H1 (cell line): ENCODE results near the gene PLCL1. TPM values are rescaled to one million over a fixed set of nuclear protein-coding genes. Genes with fewer than 3 reads are reported as not detected.

Experiments
- CTCF ChIA-PET: fragments of 300-600 bp; sonication (Branson Sonifier 250); formaldehyde crosslinking; loops from one replicate; lab custom pipeline; 2021; ENCODE audit not compliant: partially characterized antibody; lab: Charles Lee
- POLR2A ChIA-PET: fragments of 300-600 bp; sonication (Branson Sonifier 250); formaldehyde crosslinking; loops from one replicate; lab custom pipeline; 2021; ENCODE audit warnings: inconsistent platforms; ENCODE audit not compliant: partially characterized antibody; lab: Charles Lee
- DNase-seq, 2 experiments: peaks; one replicate each; pipeline versions ENCODE4 v3.0.0 to v3.0.0-alpha.2; 2010 to 2022; ENCODE audit warnings: low spot score in 2 of 2, low read depth in 1 of 2, mixed read lengths in 1 of 2
- FAIRE-seq: peaks from 2 replicates; lab custom pipeline; 2011; peaks lifted over from hg19 to GRCh38; lab: Jason Lieb, UNC
- H2AFZ ChIP-seq: 2 replicates; pipeline ENCODE4 v1.8.1; 2012; ENCODE audit warnings: low read length, inconsistent platforms
- H2AK5ac ChIP-seq: 2 replicates; pipeline ENCODE4 v1.6.1; 2013; ENCODE audit warnings: low read depth, low read length
- H2BK120ac ChIP-seq: replicated peaks from 2 replicates; pipeline ENCODE3; 2013; ENCODE audit warnings: low read depth, low read length, inconsistent platforms
- H2BK12ac ChIP-seq: 2 replicates; pipeline ENCODE4 v1.6.1; 2013; ENCODE audit warnings: low read depth, low read length
- H2BK15ac ChIP-seq: 2 replicates; pipeline ENCODE4 v1.6.1; 2013; ENCODE audit warnings: low read length
- H2BK20ac ChIP-seq: 2 replicates; pipeline ENCODE4 v1.6.1; 2013; ENCODE audit warnings: low read length
- H2BK5ac ChIP-seq: 2 replicates; pipeline ENCODE4 v1.6.1; 2013; ENCODE audit warnings: low read depth, low read length
- H3K14ac ChIP-seq: 2 replicates; pipeline ENCODE4 v1.6.1; 2013; ENCODE audit warnings: inconsistent platforms; ENCODE audit not compliant: insufficient read length
- H3K18ac ChIP-seq: 2 replicates; pipeline ENCODE4 v1.6.1; 2013; ENCODE audit warnings: low read length; ENCODE audit errors: extremely low read depth
- H3K23ac ChIP-seq: 2 replicates; pipeline ENCODE4 v1.6.1; 2013; ENCODE audit warnings: inconsistent platforms; ENCODE audit not compliant: insufficient read length
- H3K23me2 ChIP-seq: 2 replicates; pipeline ENCODE4 v1.6.1; 2013; ENCODE audit warnings: low read depth, low read length
- H3K27ac ChIP-seq: 2 replicates; pipeline ENCODE4 v1.6.1; 2011; ENCODE audit warnings: low read depth, low read length, inconsistent platforms
- H3K27me3 ChIP-seq, 4 experiments: replicated peaks in 1 of 4; 1 replicate in 1 of 4; 2 replicates in 3 of 4; pipeline versions ENCODE4 v1.6.1 to v1.8.1; 2011 to 2013; ENCODE audit warnings: low read length in 3 of 4, mild to moderate bottlenecking in 3 of 4, inconsistent platforms in 2 of 4, mixed read lengths in 2 of 4, moderate library complexity in 1 of 4; ENCODE audit not compliant: control insufficient read depth in 3 of 4, insufficient read depth in 3 of 4; ENCODE audit errors: extremely low read depth in 1 of 4
- H3K36me3 ChIP-seq, 4 experiments: 2 replicates each; pipeline versions ENCODE4 v1.6.1 to v1.8.1; 2011 to 2013; ENCODE audit warnings: mild to moderate bottlenecking in 4 of 4, low read length in 3 of 4, moderate library complexity in 2 of 4, control low read depth in 1 of 4, inconsistent platforms in 1 of 4; ENCODE audit not compliant: insufficient read depth in 4 of 4, control insufficient read depth in 2 of 4
- H3K4ac ChIP-seq: replicated peaks from 2 replicates; pipeline ENCODE3; 2013; ENCODE audit warnings: low read length, low read depth, mixed read lengths, inconsistent platforms; ENCODE audit not compliant: insufficient read length
- H3K4me1 ChIP-seq, 4 experiments: replicated peaks in 1 of 4; 1 replicate in 1 of 4; 2 replicates in 3 of 4; pipeline versions ENCODE4 v1.6.1 to v1.8.1; 2011 to 2013; ENCODE audit warnings: low read length in 3 of 4, inconsistent platforms in 2 of 4, mixed read lengths in 1 of 4; ENCODE audit not compliant: insufficient read depth in 4 of 4, control insufficient read depth in 3 of 4
- H3K4me2 ChIP-seq, 2 experiments: 2 replicates each; pipeline versions ENCODE4 v1.6.1 to v1.8.1; 2011 to 2013; ENCODE audit warnings: low read depth in 2 of 2, low read length in 2 of 2, control low read depth in 1 of 2, inconsistent platforms in 1 of 2, mild to moderate bottlenecking in 1 of 2; ENCODE audit not compliant: insufficient read depth in 1 of 2
- H3K4me3 ChIP-seq, 4 experiments: fragments of 200-600, 300-600 bp in 1 of 4; sonication (generic), shearing (Covaris generic), sonication (Bioruptor Twin) in 1 of 4; 2 replicates each; pipeline versions ENCODE4 v1.5.1 to v1.8.1; 2011 to 2016; ENCODE audit warnings: low read length in 4 of 4, low read depth in 3 of 4, control low read depth in 2 of 4, inconsistent platforms in 2 of 4, mild to moderate bottlenecking in 2 of 4, mixed read lengths in 1 of 4, moderate library complexity in 1 of 4; ENCODE audit not compliant: insufficient read depth in 2 of 4; ENCODE audit errors: extremely low read depth in 1 of 4
- H3K56ac ChIP-seq: replicated peaks from 2 replicates; pipeline ENCODE3; 2013; ENCODE audit warnings: low read depth, mild to moderate bottlenecking, mixed read lengths, low read length, inconsistent platforms; ENCODE audit not compliant: insufficient read length
- H3K79me1 ChIP-seq: 2 replicates; pipeline ENCODE4 v1.6.1; 2013; ENCODE audit warnings: low read depth, low read length, control low read depth
- H3K79me2 ChIP-seq, 2 experiments: 2 replicates each; pipeline versions ENCODE4 v1.6.1 to v1.8.1; 2012 to 2013; ENCODE audit warnings: low read length in 2 of 2, mild to moderate bottlenecking in 2 of 2, inconsistent platforms in 1 of 2; ENCODE audit not compliant: insufficient read depth in 2 of 2, control insufficient read depth in 1 of 2
- H3K9ac ChIP-seq, 4 experiments: replicated peaks in 1 of 4; 1 replicate in 1 of 4; 2 replicates in 3 of 4; pipeline versions ENCODE4 v1.6.1 to v1.8.1; 2011 to 2013; ENCODE audit warnings: low read depth in 3 of 4, low read length in 3 of 4, control low read depth in 2 of 4, mild to moderate bottlenecking in 2 of 4, moderate library complexity in 2 of 4, inconsistent platforms in 1 of 4; ENCODE audit errors: extremely low read depth in 1 of 4
- H3K9me3 ChIP-seq, 2 experiments: 2 replicates each; pipeline versions ENCODE4 v1.6.1 to v1.8.1; 2012 to 2013; ENCODE audit warnings: mild to moderate bottlenecking in 2 of 2, moderate library complexity in 2 of 2, control low read depth in 1 of 2, inconsistent platforms in 1 of 2, low read depth in 1 of 2, low read length in 1 of 2, mixed read lengths in 1 of 2; ENCODE audit not compliant: insufficient read depth in 2 of 2
- H4K20me1 ChIP-seq, 2 experiments: replicated peaks in 1 of 2; 2 replicates each; pipeline versions ENCODE3 to v1.8.1; 2011 to 2013; ENCODE audit warnings: inconsistent platforms in 2 of 2, low read length in 2 of 2, mild to moderate bottlenecking in 1 of 2; ENCODE audit not compliant: insufficient read depth in 2 of 2, control insufficient read depth in 1 of 2
- H4K5ac ChIP-seq: 2 replicates; pipeline ENCODE4 v1.6.1; 2013; ENCODE audit warnings: low read length, low read depth, mixed read lengths, inconsistent platforms; ENCODE audit not compliant: insufficient read length
- H4K8ac ChIP-seq: 2 replicates; pipeline ENCODE4 v1.8.0; 2013; ENCODE audit warnings: mild to moderate bottlenecking, moderate library complexity, low read length, inconsistent platforms; ENCODE audit not compliant: insufficient read depth; ENCODE audit errors: extremely low read depth
- H4K91ac ChIP-seq: replicated peaks from 2 replicates; pipeline ENCODE3; 2013; ENCODE audit warnings: low read length, mixed read lengths, inconsistent platforms; ENCODE audit not compliant: insufficient read length
- ASH2L ChIP-seq: fragments of 200-600, 300-600 bp; sonication (generic); IDR thresholded peaks from one replicate; pipeline ENCODE4 v1.7.1; 2017; ENCODE audit warnings: low read length
- BCL11A ChIP-seq, 2 experiments: IDR thresholded peaks; one replicate each; pipeline ENCODE4 v1.6.1; 2011; ENCODE audit warnings: low read depth in 2 of 2, low read length in 2 of 2, mild to moderate bottlenecking in 2 of 2
- BRCA1 ChIP-seq: IDR thresholded peaks from 2 replicates; pipeline ENCODE4 v1.6.1; 2012; ENCODE audit warnings: low read depth, low read length, improper control_type of control experiment
- CEBPB ChIP-seq: IDR thresholded peaks from 2 replicates; pipeline ENCODE4 v1.6.1; 2012; ENCODE audit warnings: low read depth, low read length
- CTBP2 ChIP-seq: IDR thresholded peaks from 2 replicates; pipeline ENCODE4 v1.7.0; 2011; ENCODE audit warnings: borderline replicate concordance, mild to moderate bottlenecking, moderate library complexity, mixed read lengths, low read length; ENCODE audit not compliant: insufficient read depth, insufficient read length
- FOSL1 ChIP-seq: IDR thresholded peaks from 2 replicates; pipeline ENCODE4 v1.6.1; 2011; ENCODE audit warnings: mild to moderate bottlenecking, low read depth, low read length, moderate library complexity; ENCODE audit not compliant: insufficient read depth
- GABPA ChIP-seq: IDR thresholded peaks from 2 replicates; pipeline ENCODE4 v1.6.1; 2011; ENCODE audit warnings: mild to moderate bottlenecking, low read length, moderate library complexity, borderline replicate concordance; ENCODE audit not compliant: insufficient read depth
- KDM1A ChIP-seq: fragments of 200-600, 300-600 bp; sonication (generic); IDR thresholded peaks from 2 replicates; pipeline ENCODE4 v1.7.1; 2016; ENCODE audit warnings: mild to moderate bottlenecking, low read length, borderline replicate concordance
- SIN3A ChIP-seq, 2 experiments: IDR thresholded peaks in 1 of 2; conservative IDR thresholded peaks in 1 of 2; 2 replicates each; pipeline ENCODE4 v1.6.1; 2011 to 2012; ENCODE audit warnings: low read length in 2 of 2, improper control_type of control experiment in 1 of 2, low read depth in 1 of 2, mild to moderate bottlenecking in 1 of 2
- WGBS, 2 experiments: shearing (Covaris generic) in 1 of 2; methylation state at CpG; one replicate each; pipeline versions ENCODE4 v1.1.6 to v1.1.7; 2013 to 2015; ENCODE audit warnings: low lambda C conversion rate in 2 of 2, mixed read lengths in 2 of 2, inconsistent platforms in 1 of 2, low coverage in 1 of 2, missing lambda C conversion rate in 1 of 2; ENCODE audit not compliant: insufficient replicate concordance in 2 of 2, insufficient coverage in 1 of 2, insufficient read length in 1 of 2; ENCODE audit errors: extremely low coverage in 1 of 2, missing lambda C conversion rate in 1 of 2; 5-methylcytosine and 5-hydroxymethylcytosine counted together
- polyA plus RNA-seq, 7 experiments: library from polyadenylated mRNA; depleted of rRNA in 3 of 7; stranded (reverse) in 5 of 7; unstranded in 2 of 7; fragments of >200 nt in 5 of 7; fragments of 200-250 nt in 2 of 7; gene quantifications; 1 replicate in 5 of 7; 2 replicates in 1 of 7; 4 replicates in 1 of 7; pipeline versions ENCODE4 v1.2.1 to v1.2.3, GENCODE V29; 2011 to 2013; ENCODE audit warnings: missing spikeins in 2 of 7, mixed read lengths in 2 of 7
- total RNA-seq: library from RNA; stranded (reverse); fragmentation: NEBNext Ultra II Directional; extraction: Animal tissue kit (Norgen Biotek cat#: 25700); gene quantifications from 2 replicates; pipeline ENCODE4 v1.2.1, GENCODE V29; 2021

The PLCL1 gene
- total and polyA plus RNA-seq, 2 of the 8 experiments (the other 6 are each of a cell fraction or from before 2014, with no cell fraction given): not detected

DNA sequence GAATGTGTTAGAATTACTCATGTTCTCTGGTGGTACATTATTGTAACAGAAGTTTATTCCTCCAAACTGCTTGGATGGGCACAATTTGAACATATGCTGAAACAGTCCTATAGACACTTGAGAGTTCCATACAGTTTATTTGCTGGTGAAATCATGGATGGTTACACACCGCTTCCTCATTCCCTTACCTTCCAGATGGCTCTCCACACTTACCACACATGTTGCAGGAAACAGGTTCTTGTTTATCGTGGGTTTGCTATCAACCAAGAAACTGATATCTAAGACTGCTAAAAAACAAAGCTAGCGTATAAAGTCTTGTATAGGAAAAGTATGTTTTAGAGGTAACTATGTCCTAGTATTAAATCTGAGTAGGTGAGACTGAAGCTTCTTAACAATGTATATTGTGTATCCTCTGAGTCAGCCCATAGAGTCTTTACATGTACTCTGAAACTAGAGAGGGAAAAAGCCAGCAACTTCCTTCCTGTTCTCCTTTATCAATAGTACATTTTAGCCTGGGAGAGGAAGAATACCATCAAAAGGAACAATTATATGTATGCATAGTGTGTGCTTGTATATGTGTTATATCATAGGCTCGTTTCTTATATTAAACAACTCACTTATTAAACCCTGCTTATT is 313.1 kb downstream of the PLCL1 start:
- no peaks in the 10 kb centered on the region for H3K9me3 ChIP-seq
- H3K4me2 ChIP-seq: no peak overlapping the region
- no peak overlapping the region for H4K8ac ChIP-seq
- no peak overlapping the region for H2BK20ac ChIP-seq
- H4K20me1 ChIP-seq: no peaks in the 10 kb centered on the region
- H3K56ac ChIP-seq: no peak overlapping the region
- FAIRE-seq: peak; percentile 24
- no peak overlapping the region for H4K5ac ChIP-seq
- no peak overlapping the region for H2BK120ac ChIP-seq
- WGBS, 2 experiments: 89% methylated on average over 4 of the region's 4 CpGs; no CpG with 5 or more reads in 1 of the 2 experiments
- H3K27me3 ChIP-seq: no peaks in the 10 kb centered on the region
- H2BK5ac ChIP-seq: no peak overlapping the region
- no peak for DNase-seq
- POLR2A ChIA-PET: no interaction called here
- no peak overlapping the region for H3K14ac ChIP-seq
- H3K18ac ChIP-seq: no peak overlapping the region
- peaks cover 0 to 2% (median 0%) of the 10 kb centered on the region in 4 experiments; a peak in 3 of 7 replicates for H3K4me1 ChIP-seq
- no peak overlapping the region for H3K27ac ChIP-seq
- H2AFZ ChIP-seq: no peak overlapping the region; the same call in 1 of the 2 replicates
- no peak overlapping the region for H3K9ac ChIP-seq
- no peaks in the 10 kb centered on the region for H3K79me2 ChIP-seq
- CTCF ChIA-PET: interaction anchor here (0.7 to 2.1 kb wide), 9 partner anchors 9 to 304 kb away, joined by 3 to 7 read pairs (median 4); no protein-coding TSS in a partner anchor
- no peaks in the 10 kb centered on the region for H3K23me2 ChIP-seq
- no peaks in the 10 kb centered on the region for H3K36me3 ChIP-seq
- H2BK15ac ChIP-seq: no peak overlapping the region
- no peak overlapping the region for H3K4ac ChIP-seq
- H2AK5ac ChIP-seq: no peak overlapping the region
- H3K79me1 ChIP-seq: no peaks in the 10 kb centered on the region
- TF ChIP-seq GABPA (no peak), SIN3A (conservative IDR thresholded peaks at IDR 0.05 in 1 of 2, IDR thresholded peaks at IDR 0.05 in 1 of 2; ENCODE audit: low read depth in 1 of 2, low read length in 2 of 2) (no peak), KDM1A (no peak), CEBPB (no peak), BCL11A (IDR thresholded peaks at IDR 0.05; ENCODE audit: low read depth in 2 of 2, low read length in 2 of 2) (no peak), FOSL1 (no peak), BRCA1 (no peak), ASH2L (no peak), CTBP2 (no peak)
- no peak overlapping the region for H2BK12ac ChIP-seq
- no peak overlapping the region for H3K23ac ChIP-seq
- no peak overlapping the region for H3K4me3 ChIP-seq
- no peak overlapping the region for H4K91ac ChIP-seq
